T-helper 2 cell treated with Interferon-gamma antibody and Interleukin-4, amounts not matched to agents 5 μg/mL and 100 μg/mL, for 36 hours (primary cell): Measurements from ENCODE around the gene MCF2L.

ENCODE experiments used
- DNase-seq: peaks from one replicate; pipeline ENCODE4 v3.0.0; 2021; ENCODE audit warnings: low spot score
- H3K27ac Mint-ChIP-seq: one replicate; pipeline ENCODE4 v1.8.0; 2021; ENCODE audit warnings: mild to moderate bottlenecking, mixed read lengths
- H3K27me3 Mint-ChIP-seq: one replicate; pipeline ENCODE4 v1.8.0; 2021; ENCODE audit warnings: low read depth, mixed read lengths
- H3K36me3 Mint-ChIP-seq: one replicate; pipeline ENCODE4 v1.8.0; 2021; ENCODE audit warnings: low read depth, mixed read lengths
- H3K4me1 Mint-ChIP-seq: one replicate; pipeline ENCODE4 v1.8.0; 2021; ENCODE audit warnings: low read depth, mixed read lengths
- H3K4me3 Mint-ChIP-seq: one replicate; pipeline ENCODE4 v1.8.0; 2022; ENCODE audit warnings: mild to moderate bottlenecking, moderate library complexity, mixed read lengths
- H3K9me3 Mint-ChIP-seq: one replicate; pipeline ENCODE4 v1.8.0; 2021; ENCODE audit warnings: mixed read lengths

The MCF2L gene

DNA sequence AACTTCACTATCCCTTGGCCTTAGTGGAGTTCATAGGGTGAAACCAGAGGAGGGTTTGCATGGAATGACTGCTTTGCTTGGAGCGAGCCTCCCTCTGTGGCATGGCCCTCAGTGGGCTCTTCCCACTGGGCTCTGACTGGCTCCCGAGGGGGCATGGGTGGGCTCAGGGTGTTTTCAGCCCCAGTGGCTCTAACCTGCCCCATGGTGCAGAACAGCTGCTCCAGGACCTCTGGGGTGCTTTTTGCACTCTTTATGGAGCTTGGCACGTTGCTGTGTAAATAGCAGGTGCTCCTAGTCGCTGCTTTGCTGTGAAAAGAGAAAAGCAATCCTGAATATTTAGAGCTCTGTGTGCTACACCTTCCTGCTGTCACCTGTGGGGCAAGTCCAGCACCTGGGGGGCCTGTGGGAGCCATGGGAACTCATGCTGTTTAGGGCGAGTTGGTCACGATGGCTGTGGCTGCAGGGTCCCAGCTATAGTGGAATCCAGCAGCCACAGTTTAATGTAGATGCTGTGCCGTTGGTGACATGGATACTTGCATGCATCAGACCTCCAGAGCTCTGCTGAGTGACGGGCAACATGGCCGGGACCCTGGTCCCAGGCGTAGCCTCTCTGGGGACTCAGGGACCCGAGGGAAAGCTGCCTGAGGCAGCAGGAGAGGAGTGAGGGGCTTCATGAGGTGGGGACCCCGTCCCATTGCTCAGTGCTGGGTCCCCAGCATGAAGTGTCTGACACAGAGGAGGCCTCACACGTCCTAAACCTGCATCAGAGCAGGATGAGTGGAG, 14.3 kb upstream of the MCF2L start:
- Mint-ChIP-seq H3K4me3 (no peak overlapping the region), H3K27me3 (peaks cover 13% of the 10 kb centered on the region), H3K36me3 (no peaks in the 10 kb centered on the region), H3K4me1 (no peaks in the 10 kb centered on the region), H3K9me3 (no peaks in the 10 kb centered on the region), H3K27ac (no peak overlapping the region)
- no peak for DNase-seq

DNA sequence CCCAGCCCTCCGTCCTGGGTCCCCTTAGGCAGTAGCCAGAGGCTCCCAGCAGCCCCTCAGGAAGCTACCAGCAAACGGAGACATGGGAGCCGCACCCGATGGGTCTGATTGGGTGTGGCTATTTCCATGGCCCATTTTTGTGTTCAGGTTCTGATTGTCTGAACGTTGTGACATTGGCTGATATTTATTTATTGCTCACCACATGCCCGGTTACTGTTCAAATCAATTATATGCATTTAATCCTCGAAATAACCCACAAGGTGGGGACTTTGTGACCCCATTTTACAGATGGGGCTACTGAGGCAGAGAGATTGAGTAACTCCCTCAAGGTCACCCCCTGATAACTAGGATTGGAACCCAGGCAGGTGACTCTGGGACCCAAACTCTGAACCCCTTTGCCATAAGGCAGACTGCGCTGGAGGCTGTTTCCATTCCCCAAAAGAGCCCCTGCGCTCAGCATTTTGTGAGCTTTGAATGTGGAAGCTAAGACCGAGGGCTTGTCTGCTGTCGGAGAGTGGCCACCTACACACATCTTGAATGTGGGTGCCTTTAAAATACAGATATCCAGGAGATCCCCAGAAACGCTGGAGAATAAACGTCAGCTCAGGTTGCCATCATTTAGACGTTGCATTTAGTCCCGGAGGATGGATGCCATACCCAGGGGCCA, 13.6 kb upstream of the MCF2L start:
- no peak overlapping the region for H3K27ac Mint-ChIP-seq
- H3K9me3 Mint-ChIP-seq, result no peaks in the 10 kb centered on the region
- peaks cover 8% of the 10 kb centered on the region for H3K27me3 Mint-ChIP-seq
- no peak overlapping the region for H3K4me3 Mint-ChIP-seq
- no peak for DNase-seq
- H3K36me3 Mint-ChIP-seq, result no peaks in the 10 kb centered on the region
- no peaks in the 10 kb centered on the region for H3K4me1 Mint-ChIP-seq

DNA sequence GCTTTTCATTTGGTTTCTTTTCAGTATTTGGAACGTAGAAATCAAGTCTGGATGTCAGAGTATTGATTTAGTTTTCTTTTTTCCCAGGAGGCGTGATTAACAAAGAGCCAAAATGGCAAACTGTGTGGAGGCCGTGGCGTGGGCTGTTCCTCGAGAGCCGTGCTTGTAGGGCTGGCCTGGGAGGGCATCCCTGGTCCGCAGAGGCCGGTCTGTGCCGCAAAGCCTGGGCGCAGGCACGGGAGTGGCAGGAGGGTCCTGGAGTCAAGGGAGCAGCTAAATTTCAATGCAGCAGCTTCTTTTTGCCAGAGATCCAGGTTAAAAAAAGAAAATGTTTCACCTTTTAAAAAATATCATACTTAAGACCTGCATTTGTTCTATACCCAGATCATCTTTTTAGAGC, 13.1 kb upstream of the MCF2L start:
- Mint-ChIP-seq H3K27me3 (peaks cover 4% of the 10 kb centered on the region), H3K4me3 (no peak overlapping the region), H3K9me3 (no peaks in the 10 kb centered on the region), H3K36me3 (no peaks in the 10 kb centered on the region), H3K4me1 (no peaks in the 10 kb centered on the region), H3K27ac (no peak overlapping the region)
- DNase-seq, result no peak

DNA sequence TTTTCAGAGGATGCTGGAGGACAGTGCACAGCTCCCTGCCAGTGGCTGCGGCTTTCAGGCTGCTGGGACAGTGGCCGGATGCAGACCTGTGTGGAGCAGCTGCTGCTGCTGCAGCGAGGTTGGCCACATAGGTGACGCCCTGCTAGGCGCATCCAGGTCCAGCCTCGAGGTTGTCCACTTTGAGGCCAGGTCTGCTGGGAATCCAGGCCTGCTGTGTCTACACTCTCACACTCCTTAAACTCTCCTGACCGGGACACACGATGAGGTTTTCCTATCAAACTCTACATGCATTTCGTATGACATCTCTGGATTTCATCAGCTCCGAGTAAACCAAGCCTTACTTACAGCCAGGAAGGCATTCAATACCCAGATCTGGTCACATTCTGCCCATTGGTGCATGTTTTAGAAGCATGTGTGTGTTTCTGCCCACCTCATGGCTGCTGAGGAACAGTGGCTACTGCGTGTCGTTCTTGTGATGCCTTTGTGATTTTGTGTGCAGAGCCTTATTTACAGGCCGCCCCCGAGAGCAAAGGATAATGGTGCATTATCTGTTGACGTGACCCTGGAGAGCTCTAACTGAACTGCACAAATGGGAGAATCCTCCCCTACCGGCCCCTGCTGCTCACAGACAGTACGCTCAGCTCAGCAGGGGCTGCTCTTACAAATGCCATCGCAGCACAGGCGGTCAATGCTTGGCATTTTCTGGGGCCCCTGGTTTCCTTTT, 12.3 kb upstream of the MCF2L start:
- no peak overlapping the region for H3K27ac Mint-ChIP-seq
- no peaks in the 10 kb centered on the region for H3K9me3 Mint-ChIP-seq
- H3K36me3 Mint-ChIP-seq, result no peaks in the 10 kb centered on the region
- H3K4me1 Mint-ChIP-seq, result no peaks in the 10 kb centered on the region
- peaks cover 1% of the 10 kb centered on the region for H3K27me3 Mint-ChIP-seq
- no peak overlapping the region for H3K4me3 Mint-ChIP-seq
- DNase-seq, result no peak

DNA sequence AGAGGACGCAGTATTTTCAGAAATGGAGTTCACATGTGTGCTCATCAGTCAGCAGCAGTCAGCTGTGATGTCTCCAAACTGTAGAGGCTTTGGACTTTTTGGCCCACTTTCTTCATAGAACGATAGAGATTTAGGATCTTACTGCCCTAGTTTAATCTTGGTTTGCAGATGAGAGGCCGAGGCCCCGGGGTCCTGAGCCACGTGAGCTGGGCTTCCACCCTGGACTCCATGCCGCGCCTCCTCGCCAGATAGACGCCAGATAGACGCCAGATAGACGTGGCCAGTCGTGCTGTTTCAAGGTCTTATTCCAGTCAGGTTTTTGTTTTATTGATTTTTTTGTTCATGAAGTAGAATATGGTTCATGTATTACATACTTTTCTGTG, 11.7 kb upstream of the MCF2L start:
- no peaks in the 10 kb centered on the region for H3K9me3 Mint-ChIP-seq
- H3K4me1 Mint-ChIP-seq, result no peaks in the 10 kb centered on the region
- H3K4me3 Mint-ChIP-seq, result no peak overlapping the region
- H3K27me3 Mint-ChIP-seq, result no peaks in the 10 kb centered on the region
- no peaks in the 10 kb centered on the region for H3K36me3 Mint-ChIP-seq
- DNase-seq, result no peak
- no peak overlapping the region for H3K27ac Mint-ChIP-seq

DNA sequence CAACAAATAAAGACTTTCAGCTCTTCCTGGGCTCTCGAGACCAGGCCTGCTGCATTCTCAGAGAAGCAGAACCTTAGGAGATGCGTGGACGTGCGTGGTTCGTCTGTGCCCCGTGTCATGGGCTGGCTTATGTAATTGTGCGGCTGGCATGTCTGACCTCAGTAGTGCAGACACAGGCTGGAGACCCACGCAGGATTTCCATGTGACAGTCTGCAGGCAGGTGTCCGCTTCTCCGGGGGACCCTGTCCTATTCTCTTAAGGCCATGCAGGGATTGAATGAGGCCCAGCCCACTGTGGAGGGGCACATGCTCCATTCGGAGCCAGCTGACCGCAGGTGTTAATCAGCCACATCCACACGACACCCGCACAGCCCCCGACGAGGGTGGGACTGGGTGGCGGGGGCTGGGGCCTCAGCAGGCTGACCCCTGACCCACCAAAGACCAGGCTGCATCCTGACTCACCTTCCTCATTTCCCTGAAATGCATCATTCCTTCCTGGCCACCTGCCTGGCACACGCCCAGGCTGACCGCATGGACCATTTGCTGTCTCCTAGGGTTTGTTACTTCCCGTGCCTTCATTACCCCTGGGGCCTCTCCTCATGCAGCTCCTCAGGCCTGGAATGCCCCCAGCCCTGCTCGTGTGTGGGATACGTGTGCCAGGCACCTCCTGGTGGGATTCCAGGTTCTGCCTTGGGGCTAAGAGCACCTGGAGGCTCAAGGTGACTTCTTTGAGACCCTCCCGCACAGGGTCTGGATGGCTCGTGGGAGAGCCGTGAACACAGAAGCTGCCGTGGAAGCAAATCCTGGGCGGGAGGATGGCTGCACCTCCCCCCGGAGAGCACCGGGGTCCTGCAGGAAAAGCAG, 10.7 kb upstream of the MCF2L start:
- Mint-ChIP-seq H3K27ac (no peak overlapping the region), H3K36me3 (no peaks in the 10 kb centered on the region), H3K4me3 (no peak overlapping the region), H3K9me3 (no peaks in the 10 kb centered on the region), H3K27me3 (no peaks in the 10 kb centered on the region), H3K4me1 (no peaks in the 10 kb centered on the region)
- DNase-seq, result no peak

DNA sequence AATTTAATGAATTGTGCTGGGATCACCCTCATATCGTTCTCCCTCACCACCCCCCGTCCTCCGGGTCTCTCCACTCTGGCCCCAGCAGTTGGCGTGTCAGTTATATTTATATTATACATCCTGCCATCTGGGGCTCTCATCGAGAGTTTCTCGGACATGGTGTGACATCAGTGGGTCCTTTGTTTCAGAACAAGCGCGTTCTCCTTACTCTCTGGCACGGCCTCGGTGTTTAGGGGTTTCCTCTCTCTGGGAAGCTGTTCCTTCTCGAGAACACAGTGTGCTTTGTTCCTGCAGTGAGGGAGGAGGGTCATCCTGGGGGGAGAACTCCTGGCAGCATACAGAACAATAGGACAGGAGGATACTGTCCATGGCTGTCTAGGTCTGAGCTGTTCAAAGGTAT, 9.8 kb upstream of the MCF2L start:
- Mint-ChIP-seq H3K27ac (no peak overlapping the region), H3K36me3 (no peaks in the 10 kb centered on the region), H3K4me3 (no peak overlapping the region), H3K27me3 (no peaks in the 10 kb centered on the region), H3K9me3 (no peaks in the 10 kb centered on the region), H3K4me1 (no peaks in the 10 kb centered on the region)
- DNase-seq, result no peak

DNA sequence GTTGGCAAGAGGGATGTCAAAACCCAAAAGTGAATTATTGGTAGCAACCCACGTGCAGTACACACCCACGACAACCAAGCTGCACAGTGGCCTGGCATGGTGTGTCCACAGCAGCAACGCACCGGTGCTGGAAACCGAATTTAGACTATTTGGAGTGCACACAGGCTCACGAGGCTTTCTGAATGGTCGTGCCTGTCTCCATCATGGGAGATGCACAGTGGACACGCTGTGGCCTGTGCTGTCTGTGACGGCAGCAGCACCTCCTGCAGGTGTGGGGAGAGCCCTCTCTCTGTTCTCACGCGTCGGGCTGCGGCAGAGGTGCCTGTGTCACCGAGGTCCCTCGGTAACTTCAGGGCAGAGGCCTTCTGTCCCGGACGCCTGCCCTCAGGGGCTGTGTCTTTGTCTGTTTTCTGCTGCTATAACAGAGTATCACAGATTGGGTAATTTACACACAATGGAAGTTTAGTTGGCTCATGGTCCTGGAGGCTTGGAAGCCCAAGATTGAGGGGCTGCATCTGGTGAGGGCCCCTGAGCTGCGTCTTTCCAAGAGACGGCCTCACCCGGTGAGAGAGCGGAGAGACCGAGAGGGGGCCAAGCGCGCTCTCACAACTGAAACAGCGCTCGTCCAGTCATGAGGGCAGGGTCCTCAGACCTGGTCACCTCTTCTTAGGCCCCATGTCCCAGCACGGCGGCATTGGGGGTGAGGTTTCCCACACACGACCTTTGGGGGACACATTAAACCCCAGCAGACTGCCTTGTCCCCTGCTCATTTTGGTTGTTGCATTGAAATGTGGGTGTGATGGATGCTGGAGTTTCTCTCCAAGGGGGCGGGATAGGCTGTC, 9.1 kb upstream of the MCF2L start:
- no peak for DNase-seq
- H3K4me1 Mint-ChIP-seq, result no peaks in the 10 kb centered on the region
- no peaks in the 10 kb centered on the region for H3K36me3 Mint-ChIP-seq
- no peak overlapping the region for H3K4me3 Mint-ChIP-seq
- H3K27ac Mint-ChIP-seq, result no peak overlapping the region
- no peaks in the 10 kb centered on the region for H3K27me3 Mint-ChIP-seq
- H3K9me3 Mint-ChIP-seq, result no peaks in the 10 kb centered on the region

DNA sequence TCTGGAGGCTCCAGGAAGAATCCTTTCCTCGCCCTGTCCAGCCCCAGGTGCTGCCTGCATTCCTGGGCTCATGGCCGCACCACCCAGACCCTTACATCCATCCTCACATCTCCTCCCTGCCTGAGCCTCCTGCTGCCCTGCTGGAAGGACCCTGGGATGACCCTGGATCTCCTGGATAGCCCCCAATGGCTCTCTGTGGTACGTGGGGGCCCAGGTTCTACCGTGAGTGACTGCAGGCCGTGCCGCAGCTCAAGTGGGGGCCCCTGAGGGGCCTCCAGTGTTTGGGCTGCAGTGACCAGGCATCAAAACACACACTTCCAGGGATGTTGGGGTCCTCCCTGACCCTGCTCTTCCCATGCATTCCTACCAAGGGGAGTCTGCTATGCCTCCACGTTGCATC, 8.3 kb upstream of the MCF2L start:
- Mint-ChIP-seq H3K9me3 (no peaks in the 10 kb centered on the region), H3K36me3 (no peaks in the 10 kb centered on the region), H3K27me3 (no peaks in the 10 kb centered on the region), H3K27ac (no peak overlapping the region), H3K4me3 (no peak overlapping the region), H3K4me1 (no peaks in the 10 kb centered on the region)
- DNase-seq, result no peak

DNA sequence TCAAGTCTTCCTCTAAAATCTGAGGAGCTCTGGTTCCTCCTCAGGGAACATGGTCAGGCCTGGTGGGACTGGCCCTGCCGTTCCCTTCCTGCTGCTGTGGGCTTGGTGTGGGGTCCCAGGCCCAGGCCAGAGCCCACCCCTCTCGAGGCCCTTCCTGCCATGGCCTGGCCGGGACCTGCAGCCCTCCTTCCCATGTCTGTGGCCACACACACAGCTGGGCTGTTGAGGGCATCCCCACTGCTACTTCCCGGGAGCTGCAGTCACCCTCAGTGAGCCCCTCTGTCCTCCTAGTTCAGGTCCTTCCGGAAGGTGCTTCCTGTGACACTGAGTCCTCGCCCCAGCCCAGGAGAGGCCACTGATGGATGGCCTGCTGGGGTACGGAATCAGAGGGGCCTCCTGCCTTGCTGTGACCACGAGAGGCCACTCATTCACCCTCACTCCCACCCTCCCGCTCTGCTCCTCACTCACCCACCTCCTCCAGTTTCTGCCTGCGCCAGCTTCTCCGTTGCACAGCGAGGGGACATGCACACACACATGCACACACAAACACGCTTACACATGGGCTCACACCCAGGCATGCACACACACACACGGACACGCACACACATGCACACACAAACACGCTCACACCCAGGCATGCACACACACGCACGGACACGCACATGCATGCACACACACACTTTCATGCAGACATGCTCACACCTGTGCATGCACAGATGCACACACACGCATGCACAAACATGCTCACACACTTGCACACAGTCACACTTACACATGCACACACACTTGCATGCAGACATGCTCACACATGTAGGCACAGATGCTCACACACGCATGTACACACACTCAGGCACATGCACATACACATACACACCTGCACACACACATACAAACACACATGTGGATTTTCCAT, 7.3 kb upstream of the MCF2L start:
- no peak for DNase-seq
- Mint-ChIP-seq H3K9me3 (no peaks in the 10 kb centered on the region), H3K36me3 (no peaks in the 10 kb centered on the region), H3K27ac (no peak overlapping the region), H3K27me3 (peaks cover 7% of the 10 kb centered on the region), H3K4me1 (no peaks in the 10 kb centered on the region), H3K4me3 (no peak overlapping the region)

DNA sequence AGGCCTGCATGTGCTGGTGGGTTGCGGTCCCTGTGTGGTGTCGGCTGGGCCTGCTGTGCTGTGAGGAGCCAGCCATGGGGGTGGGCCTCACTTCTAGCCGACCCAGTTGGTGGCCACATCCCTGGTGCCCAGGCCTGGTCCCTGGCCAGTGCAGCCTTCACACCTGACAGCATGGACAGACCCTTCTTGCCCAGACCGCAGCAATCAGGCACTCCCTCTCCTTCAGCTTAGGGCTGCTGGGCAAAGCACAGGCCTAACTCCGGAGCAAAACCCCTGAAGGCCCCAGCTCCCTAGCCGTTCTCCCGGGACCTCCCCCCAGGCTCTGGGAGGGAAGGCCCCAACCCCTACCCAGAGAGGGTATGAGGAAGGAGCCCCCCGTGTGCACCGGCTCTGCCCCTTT, 6.6 kb upstream of the MCF2L start:
- H3K36me3 Mint-ChIP-seq, result no peaks in the 10 kb centered on the region
- H3K4me1 Mint-ChIP-seq, result no peaks in the 10 kb centered on the region
- no peak for DNase-seq
- peaks cover 7% of the 10 kb centered on the region for H3K27me3 Mint-ChIP-seq
- no peaks in the 10 kb centered on the region for H3K9me3 Mint-ChIP-seq
- no peak overlapping the region for H3K4me3 Mint-ChIP-seq
- no peak overlapping the region for H3K27ac Mint-ChIP-seq

DNA sequence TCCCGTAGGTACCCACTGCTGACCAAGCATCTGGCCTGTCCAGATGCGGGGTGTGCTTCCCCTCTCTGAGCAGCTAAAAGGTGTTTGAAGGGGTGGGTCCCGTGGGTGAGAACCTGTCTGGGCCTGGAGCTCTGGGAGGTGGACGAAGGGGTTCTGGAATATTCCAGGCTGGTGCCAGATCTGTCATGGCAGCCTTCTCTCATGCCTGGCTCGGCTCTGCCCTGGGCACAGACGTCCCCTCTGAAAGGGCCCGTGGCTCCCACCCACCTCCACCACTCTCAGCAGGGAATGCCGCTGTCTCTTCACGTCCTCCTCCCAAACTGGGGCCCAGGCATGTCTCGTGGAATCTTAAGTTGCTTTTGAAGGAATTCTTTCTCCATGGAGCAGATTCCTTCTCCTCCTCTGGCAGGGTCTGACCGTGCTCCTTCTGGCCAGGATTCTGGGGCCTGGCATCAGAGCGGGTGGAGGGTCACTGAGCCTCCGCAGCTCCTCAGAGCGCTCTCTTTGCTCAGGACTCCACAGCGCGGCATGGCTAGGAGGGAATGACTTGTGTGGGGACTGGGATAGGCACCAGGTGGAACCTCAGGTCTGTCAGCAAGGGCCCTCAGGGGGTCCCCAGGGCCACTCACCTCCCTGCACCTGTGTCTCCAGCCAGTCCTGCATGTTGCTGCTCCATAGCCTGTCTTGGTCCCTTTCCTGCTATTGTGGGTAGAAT, 5.9 kb upstream of the MCF2L start:
- Mint-ChIP-seq H3K27ac (no peak overlapping the region), H3K36me3 (no peaks in the 10 kb centered on the region), H3K4me1 (peaks cover 1% of the 10 kb centered on the region), H3K9me3 (no peaks in the 10 kb centered on the region), H3K27me3 (peaks cover 11% of the 10 kb centered on the region), H3K4me3 (no peak overlapping the region)
- no peak for DNase-seq
